Measurements from ENCODE around the gene ATP11C. TPM values are rescaled to one million over a fixed set of nuclear protein-coding genes. Genes with fewer than 3 reads are reported as not detected.

Gene ATP11C
- total and polyA plus RNA-seq, 2 experiments from 2014 or later = 44.0 to 90.7 TPM

DNA sequence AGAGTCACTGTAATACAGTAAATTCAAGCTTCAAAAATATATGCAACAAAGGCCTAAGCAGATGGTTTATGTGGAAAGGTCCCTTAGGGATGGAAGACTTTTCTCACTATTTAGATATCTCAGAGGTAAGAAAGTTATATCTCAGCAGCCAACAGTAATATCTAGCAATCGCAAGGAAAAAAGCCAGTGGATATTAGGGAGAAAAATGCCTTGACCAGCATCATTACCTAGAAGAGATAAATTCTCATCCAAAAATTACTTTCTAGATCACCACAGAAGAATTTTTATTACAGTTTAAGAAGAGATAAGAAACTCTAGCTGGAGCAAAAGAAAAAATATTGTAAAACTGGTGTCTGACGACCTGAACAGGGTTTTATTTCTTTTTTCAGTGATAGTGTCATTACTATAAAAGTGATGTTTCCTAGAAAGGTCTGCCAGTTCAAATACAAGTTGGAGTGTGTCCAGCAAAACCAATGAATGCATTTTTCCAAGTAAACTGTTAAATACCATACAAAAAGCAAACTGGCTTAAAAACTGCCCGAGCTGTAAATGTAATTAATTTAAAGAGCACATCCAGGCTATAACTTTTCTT lies 100.0 kb downstream of the ATP11C start:
- H3K4me1 Mint-ChIP-seq = peaks cover 53% of the 10 kb centered on the region

More for the DNA sequence above, 100.0 kb downstream of the ATP11C start:
- Histone ChIP-seq H4K20me1 (replicated peaks; ENCODE audit: insufficient read depth) (no peaks in the 10 kb centered on the region), H2AFZ (no peak overlapping the region), H3K4me2 (0 out of 2 replicates have a peak overlapping the region, but pooled peaks have one; percentile 41), H3K27ac (ENCODE audit: low read depth) (peak overlapping the region; percentile 92), H3K4me1 (ENCODE audit: insufficient read depth) (peaks cover 64% of the 10 kb centered on the region), H3K79me2 (replicated peaks; ENCODE audit: insufficient read depth) (peaks cover 81% of the 10 kb centered on the region), H3F3A (replicated peaks; ENCODE audit: low read depth) (no peaks in the 10 kb centered on the region), H3K27me3 (ENCODE audit: insufficient read depth) (no peaks in the 10 kb centered on the region), H3K9me2 (ENCODE audit: insufficient read depth) (no peaks in the 10 kb centered on the region), H3K4me3 (no peak overlapping the region), H3K36me3 (ENCODE audit: insufficient read depth) (no peaks in the 10 kb centered on the region)
- Mint-ChIP-seq H3K27ac (peak overlapping the region; percentile 91; the same call in 1 of the 2 replicates), H3K9me3 (no peaks in the 10 kb centered on the region; the same call in 2 of the 3 replicates), H3K36me3 (ENCODE audit: low read depth) (no peaks in the 10 kb centered on the region), H3K4me3 (no peak overlapping the region), H3K27me3 (ENCODE audit: insufficient read depth, low read depth, poor library complexity) (no peaks in the 10 kb centered on the region)
- ATAC-seq (no peak), DNase-seq (ENCODE audit: low spot score) (no peak)
- no peak for TF ChIP-seq EZH2phosphoT487 (IDR thresholded peaks at IDR 0.05; ENCODE audit: unreplicated experiment)
- TF ChIP-seq CTCF (conservative IDR thresholded peaks at IDR 0.05; ENCODE audit: low read depth in 2 of 2) = no peak
- TF ChIP-seq NANOG (IDR thresholded peaks at IDR 0.05; ENCODE audit: borderline replicate concordance) = no peak
- no peak for TF ChIP-seq POLR2AphosphoS5 (IDR thresholded peaks at IDR 0.05; ENCODE audit: low read depth)
- TF ChIP-seq, protein P1, sequence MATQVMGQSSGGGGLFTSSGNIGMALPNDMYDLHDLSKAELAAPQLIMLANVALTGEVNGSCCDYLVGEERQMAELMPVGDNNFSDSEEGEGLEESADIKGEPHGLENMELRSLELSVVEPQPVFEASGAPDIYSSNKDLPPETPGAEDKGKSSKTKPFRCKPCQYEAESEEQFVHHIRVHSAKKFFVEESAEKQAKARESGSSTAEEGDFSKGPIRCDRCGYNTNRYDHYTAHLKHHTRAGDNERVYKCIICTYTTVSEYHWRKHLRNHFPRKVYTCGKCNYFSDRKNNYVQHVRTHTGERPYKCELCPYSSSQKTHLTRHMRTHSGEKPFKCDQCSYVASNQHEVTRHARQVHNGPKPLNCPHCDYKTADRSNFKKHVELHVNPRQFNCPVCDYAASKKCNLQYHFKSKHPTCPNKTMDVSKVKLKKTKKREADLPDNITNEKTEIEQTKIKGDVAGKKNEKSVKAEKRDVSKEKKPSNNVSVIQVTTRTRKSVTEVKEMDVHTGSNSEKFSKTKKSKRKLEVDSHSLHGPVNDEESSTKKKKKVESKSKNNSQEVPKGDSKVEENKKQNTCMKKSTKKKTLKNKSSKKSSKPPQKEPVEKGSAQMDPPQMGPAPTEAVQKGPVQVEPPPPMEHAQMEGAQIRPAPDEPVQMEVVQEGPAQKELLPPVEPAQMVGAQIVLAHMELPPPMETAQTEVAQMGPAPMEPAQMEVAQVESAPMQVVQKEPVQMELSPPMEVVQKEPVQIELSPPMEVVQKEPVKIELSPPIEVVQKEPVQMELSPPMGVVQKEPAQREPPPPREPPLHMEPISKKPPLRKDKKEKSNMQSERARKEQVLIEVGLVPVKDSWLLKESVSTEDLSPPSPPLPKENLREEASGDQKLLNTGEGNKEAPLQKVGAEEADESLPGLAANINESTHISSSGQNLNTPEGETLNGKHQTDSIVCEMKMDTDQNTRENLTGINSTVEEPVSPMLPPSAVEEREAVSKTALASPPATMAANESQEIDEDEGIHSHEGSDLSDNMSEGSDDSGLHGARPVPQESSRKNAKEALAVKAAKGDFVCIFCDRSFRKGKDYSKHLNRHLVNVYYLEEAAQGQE (IDR thresholded peaks at IDR 0.05; ENCODE audit: unreplicated experiment) = no peak
- TF ChIP-seq, protein P2, sequence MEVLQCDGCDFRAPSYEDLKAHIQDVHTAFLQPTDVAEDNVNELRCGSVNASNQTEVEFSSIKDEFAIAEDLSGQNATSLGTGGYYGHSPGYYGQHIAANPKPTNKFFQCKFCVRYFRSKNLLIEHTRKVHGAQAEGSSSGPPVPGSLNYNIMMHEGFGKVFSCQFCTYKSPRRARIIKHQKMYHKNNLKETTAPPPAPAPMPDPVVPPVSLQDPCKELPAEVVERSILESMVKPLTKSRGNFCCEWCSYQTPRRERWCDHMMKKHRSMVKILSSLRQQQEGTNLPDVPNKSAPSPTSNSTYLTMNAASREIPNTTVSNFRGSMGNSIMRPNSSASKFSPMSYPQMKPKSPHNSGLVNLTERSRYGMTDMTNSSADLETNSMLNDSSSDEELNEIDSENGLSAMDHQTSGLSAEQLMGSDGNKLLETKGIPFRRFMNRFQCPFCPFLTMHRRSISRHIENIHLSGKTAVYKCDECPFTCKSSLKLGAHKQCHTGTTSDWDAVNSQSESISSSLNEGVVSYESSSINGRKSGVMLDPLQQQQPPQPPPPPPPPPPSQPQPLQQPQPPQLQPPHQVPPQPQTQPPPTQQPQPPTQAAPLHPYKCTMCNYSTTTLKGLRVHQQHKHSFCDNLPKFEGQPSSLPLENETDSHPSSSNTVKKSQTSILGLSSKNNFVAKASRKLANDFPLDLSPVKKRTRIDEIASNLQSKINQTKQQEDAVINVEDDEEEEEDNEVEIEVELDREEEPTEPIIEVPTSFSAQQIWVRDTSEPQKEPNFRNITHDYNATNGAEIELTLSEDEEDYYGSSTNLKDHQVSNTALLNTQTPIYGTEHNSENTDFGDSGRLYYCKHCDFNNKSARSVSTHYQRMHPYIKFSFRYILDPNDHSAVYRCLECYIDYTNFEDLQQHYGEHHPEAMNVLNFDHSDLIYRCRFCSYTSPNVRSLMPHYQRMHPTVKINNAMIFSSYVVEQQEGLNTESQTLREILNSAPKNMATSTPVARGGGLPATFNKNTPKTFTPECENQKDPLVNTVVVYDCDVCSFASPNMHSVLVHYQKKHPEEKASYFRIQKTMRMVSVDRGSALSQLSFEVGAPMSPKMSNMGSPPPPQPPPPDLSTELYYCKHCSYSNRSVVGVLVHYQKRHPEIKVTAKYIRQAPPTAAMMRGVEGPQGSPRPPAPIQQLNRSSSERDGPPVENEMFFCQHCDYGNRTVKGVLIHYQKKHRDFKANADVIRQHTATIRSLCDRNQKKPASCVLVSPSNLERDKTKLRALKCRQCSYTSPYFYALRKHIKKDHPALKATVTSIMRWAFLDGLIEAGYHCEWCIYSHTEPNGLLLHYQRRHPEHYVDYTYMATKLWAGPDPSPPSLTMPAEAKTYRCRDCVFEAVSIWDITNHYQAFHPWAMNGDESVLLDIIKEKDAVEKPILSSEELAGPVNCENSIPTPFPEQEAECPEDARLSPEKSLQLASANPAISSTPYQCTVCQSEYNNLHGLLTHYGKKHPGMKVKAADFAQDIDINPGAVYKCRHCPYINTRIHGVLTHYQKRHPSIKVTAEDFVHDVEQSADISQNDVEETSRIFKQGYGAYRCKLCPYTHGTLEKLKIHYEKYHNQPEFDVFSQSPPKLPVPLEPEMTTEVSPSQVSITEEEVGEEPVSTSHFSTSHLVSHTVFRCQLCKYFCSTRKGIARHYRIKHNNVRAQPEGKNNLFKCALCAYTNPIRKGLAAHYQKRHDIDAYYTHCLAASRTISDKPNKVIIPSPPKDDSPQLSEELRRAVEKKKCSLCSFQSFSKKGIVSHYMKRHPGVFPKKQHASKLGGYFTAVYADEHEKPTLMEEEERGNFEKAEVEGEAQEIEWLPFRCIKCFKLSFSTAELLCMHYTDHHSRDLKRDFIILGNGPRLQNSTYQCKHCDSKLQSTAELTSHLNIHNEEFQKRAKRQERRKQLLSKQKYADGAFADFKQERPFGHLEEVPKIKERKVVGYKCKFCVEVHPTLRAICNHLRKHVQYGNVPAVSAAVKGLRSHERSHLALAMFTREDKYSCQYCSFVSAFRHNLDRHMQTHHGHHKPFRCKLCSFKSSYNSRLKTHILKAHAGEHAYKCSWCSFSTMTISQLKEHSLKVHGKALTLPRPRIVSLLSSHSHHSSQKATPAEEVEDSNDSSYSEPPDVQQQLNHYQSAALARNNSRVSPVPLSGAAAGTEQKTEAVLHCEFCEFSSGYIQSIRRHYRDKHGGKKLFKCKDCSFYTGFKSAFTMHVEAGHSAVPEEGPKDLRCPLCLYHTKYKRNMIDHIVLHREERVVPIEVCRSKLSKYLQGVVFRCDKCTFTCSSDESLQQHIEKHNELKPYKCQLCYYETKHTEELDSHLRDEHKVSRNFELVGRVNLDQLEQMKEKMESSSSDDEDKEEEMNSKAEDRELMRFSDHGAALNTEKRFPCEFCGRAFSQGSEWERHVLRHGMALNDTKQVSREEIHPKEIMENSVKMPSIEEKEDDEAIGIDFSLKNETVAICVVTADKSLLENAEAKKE (CRISPR knock-in tag; IDR thresholded peaks at IDR 0.05) = no peak
- TF ChIP-seq CREB1 (CRISPR knock-in tag; IDR thresholded peaks at IDR 0.05; ENCODE audit: low read depth) = no peak
- TF ChIP-seq JUNB (IDR thresholded peaks at IDR 0.05; ENCODE audit: unreplicated experiment) = no peak

Measured in GM23338 (cell line).